Stimulated activated CD4-positive, alpha-beta T cell treated with anti-CD3 and anti-CD28 coated beads, Interleukin-2, amount 100 ng/mL, for 4 hours (primary cell): ENCODE results near the gene DGKH.
"Not testable (repeated sequence)": the region's sequence is repeated elsewhere in the genome, so short reads cannot be mapped to it uniquely, and the experiment has no call there.

Source experiments
- DNase-seq: peaks from one replicate; pipeline ENCODE4 v3.0.0-alpha.2; 2020; ENCODE audit warnings: low read depth

Gene DGKH

DNA sequence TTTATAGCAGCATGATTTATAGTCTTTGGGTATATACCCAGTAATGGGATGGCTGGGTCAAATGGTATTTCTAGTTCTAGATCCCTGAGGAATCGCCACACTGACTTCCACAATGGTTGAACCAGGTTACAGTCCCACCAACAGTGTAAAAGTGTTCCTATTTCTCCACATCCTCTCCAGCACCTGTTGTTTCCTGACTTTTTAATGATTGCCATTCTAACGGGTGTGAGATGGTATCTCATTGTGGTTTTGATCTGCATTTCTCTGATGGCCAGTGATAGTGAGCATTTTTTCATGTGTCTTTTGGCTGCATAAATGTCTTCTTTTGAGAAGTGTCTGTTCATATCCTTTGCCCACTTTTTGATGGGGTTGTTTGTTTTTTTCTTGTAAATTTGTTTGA is 114.9 kb downstream of the DGKH start:
- DNase-seq = not testable (repeated sequence)

DNA sequence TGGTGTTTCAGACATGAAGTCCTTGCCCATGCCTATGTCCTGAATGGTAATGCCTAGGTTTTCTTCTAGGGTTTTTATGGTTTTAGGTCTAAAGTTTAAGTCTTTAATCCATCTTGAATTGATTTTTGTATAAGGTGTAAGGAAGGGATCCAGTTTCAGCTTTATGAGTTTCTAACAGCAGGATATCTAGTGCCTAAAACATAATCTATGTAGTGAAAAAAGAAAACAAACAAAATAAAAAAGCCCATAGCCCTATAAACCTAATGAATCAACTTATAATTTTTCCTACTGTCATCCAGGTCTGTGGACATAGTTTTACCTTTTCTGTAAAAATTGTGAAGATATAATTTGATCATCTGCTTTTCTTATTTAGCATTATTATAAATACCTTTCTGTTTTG is 115.5 kb downstream of the DGKH start:
- not testable (repeated sequence) for DNase-seq

DNA sequence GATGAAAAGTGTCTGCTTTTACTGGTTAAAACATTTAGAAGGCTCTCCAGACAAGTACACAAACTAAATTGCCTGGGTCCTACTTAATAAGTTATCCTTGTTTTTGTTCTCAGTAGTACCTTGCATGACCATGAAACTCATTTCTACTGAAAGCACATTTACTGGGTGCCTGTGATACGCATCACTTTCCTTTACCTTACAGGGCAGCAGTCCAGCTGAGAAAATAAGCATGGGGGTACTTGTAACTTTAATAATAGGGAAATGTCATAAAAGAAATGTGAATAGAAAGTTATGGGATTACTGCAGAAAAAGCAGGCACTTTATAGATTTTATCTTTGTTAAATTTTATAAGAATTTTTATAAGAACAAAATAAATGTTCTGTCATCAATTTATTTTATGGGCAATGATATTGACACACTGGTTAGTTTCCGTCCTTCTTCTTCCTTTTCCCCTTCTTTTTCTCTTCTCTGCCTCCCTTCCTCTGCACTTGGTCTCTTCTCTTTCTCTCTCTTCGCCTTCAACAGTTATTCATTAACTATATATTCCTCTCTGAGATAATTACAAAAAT is 116.2 kb downstream of the DGKH start:
- DNase-seq = no peak

DNA sequence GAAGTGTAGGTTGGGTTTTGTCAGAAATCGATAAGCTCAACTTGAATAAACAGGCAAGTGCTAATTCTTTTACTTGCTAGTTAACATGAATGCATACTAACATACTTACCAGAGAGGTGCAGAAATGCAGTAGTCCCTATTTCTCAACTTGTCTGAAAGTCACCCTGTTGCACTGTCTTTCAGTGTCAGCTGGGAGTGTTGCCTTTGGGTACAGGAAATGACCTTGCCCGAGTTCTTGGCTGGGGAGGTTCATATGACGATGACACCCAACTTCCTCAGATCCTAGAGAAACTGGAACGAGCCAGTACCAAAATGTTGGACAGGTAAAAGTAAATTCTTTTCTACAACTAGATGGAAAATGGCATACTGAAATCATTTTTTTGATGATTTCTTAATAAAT is 120.0 kb downstream of the DGKH start:
- no peak for DNase-seq

DNA sequence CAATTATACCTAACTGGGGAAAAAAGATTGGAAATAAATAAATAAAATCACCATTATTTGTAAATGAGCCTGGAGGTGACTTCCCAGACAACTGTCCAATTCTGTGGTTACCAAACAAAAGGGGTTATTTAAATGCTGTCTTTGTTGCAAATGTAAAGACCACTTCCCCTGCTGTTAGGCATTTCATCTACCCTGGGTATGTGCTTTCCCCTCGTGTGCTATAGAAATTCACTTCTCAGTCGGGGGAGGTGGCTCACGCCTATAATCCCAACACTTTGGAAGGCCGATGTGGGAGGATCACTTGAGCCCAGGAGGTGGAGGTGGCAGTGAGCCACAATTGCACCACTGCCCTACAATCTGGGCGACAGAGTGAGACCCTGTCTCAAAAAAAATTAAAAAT is 121.6 kb downstream of the DGKH start:
- DNase-seq = no peak

DNA sequence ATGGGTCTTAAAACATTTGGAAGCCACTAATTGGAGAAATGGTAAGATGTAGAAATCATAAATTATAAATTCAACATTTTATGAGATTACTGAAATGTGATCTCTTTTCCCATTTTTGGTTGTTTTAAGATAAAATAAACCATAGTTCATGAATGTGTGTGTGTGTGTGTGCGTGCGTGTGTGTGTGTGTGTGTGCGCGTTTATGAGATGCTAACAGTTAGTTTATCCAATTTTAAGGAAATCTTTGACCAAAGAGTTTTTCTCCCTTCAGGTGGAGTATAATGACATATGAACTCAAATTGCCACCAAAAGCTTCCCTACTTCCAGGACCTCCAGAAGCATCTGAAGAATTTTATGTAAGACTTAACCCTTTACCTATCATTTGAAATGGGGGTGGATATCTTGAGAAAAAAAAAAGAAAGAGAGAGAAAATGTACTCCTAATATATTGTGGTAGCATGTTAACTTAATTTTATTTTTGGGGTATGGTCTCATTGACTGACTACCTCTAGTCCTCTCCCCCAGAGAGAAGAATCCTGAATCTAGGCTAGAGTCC is 125.4 kb downstream of the DGKH start:
- DNase-seq = no peak

DNA sequence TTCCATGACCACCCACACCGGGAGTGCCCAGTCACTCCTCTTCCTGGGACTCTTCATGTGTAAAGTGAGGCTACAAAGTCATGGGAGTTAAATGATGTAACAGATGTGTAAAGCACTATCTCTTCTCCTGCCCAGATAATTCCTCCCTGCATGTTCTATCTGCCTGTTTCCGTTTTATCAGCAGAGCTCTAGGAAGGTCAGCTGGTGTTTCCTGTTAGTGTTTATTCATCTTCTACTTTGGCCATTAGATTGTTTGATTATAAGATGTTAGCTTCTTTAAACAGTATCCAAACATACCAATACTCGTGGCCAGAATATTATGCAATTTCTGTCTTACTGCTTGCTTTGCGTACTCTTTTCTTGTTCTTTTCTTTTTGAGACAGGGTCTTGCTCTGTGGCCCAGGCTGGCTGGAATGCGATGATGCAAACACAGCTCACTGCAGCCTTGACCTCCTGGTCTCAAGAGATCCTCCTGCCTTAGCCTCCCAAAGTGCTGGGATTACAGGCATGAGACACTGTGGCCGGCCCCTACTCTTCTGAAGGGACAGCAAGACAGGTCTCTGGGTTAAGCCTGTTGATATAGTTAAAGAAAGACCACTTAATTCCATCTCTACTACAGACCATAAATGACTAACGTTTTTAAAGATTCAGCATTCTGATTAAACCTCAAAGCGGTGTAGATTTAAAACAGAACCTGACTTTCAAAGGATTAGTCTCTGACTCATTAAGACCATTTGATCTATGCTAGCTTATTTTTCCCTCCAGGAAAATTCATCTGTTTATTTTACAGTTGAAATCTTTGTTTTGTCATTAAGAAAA is 126.1 kb downstream of the DGKH start:
- DNase-seq = no peak

DNA sequence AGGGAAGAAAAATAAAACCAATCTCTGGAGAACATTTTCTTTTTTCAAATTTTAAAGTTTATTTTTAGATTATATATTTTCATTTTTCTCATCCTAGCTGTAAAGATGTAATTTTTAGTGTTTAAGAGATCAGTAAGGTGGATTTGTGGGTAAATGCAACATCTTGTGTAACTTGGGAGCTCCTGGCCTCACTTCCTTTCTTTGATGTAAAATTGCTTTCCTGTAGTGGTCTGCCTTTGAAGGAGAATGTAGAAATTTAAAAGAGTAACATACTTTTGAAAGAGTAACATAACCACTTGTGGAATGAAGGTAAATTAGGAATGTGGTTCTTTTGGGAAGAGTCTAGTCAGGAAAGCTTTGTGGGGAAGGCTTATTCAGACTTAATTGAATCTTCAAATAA is 127.8 kb downstream of the DGKH start:
- no peak for DNase-seq

DNA sequence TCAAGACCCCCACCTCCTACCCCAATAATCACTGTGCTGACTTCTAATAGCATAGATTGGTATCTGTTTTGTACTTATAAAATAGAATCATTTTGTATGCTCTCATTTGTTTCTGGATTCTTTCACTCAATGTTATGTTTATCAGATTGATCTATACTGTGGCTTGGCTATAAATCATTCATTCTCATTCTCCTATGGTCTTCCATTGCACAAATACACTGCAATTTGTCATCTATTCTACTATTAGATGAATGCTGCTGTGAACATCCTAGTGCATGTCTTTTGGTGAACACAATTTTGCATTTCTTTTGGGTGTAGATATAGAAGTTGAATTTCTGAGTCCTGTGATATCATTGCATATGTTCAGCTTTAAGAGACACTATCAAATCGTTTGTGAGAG is 128.7 kb downstream of the DGKH start:
- DNase-seq = no peak

DNA sequence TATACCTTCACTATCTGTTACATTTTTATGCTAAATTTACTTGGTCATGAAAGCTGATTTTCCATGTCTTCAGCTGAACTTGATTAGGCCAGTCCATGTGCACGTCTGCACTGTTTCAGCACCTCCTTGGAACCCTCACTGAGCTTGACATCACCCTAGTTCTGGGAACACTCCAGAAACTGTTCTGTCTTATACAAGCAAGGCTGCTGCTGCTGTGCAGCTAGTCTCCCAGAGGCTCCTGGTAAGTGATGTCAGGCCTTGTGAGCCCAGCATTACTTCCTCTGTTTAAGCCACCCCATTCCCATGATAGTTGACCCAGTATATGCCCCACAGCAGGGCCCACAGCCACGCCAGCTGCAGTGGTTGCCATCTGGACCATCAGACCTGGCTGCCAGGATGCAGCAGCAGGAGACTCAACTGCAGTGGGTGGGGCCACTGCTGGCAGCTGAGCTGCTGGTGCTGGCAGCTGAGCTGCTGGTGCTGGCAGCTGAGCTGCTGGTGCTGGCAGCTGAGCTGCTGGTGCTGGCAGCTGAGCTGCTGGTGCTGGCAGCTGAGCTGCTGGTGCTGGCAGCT is 133.0 kb downstream of the DGKH start:
- DNase-seq = no peak

DNA sequence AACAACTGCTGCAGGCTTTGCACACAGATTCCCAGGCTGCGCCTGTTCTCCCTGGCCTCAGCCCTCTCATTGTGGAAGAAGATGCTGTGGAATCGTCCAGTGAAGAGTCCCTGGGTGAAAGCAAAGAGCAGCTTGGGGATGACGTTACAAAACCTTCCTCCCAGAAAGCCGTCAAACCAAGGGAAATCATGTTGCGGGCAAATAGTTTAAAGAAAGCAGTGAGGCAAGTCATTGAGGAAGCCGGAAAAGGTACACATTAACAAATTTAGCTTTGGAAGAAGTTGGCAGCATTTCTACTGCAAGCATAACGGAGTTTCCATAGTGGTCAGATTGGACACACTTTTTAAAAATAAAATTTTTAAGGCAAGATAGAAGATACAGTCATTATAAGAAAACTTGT is 140.6 kb downstream of the DGKH start:
- DNase-seq = no peak

DNA sequence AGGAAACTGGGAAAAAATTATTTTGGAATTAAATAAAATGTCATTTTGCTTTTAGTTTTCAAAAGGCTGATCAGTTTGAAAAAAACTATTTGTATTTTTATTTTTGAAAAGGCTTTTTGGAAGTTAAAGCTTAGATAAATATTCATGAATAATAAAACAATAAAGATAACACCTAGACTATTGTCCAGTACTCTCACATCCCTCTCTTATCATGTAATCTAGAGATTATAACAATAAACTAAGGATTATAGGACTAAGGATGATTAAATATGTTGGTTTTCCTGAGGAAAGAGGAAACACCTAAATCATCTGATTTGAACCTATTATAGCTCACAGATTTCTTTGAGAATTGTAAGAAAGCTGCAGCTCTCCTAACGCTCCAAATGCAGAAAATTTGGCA is 142.1 kb downstream of the DGKH start:
- DNase-seq = no peak

DNA sequence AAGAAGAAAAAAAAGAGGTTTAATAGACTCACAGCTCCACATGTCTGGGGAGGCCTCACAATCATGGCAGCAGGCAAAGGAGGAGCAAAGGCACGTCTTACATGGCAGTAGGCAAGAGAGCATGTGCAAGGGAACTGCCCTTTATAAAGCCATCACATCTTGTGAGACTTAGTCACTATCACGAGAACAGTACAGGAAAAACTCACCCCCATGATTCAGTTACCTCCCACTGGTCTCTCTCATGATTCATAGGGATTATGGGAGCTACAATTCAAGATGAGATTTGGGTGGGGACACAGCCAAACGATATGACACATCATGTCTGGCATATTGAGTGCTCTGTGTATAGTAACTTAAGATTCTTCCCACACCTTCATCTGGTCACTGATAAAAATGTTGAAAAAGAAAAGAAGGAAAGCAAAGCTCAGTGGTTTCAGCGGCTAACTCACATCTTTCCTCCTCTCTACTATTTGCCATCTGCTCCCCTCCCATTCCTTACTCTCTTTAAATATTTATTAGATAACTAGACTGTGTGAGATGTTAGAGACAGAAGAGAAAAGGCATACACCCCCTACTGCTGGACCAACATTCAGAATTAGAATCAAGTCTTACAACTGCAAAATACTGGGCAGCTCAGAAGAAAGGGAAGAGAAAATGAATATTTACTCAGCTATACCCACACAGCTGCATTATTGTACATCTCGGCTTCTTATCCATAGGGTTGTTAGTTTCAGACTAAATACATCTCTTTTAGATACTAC is 163.4 kb downstream of the DGKH start:
- no peak for DNase-seq

DNA sequence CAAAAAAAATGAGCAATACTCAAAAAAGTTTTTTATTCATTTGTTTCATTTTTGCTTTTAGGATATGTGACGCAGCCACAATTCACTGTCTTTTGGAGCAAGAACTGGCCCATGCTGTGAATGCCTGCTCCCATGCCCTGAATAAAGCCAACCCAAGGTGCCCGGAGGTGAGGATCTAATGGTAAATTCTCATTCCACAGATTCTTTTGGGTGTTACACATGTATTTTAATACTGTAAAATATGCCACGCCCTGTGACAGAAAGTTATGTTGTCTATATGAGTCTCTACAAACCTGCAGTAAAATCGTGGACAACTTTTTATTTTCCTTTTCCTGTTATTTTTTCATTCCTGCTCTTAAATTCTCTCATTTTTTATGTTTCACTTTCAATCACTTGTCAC is 166.0 kb downstream of the DGKH start:
- DNase-seq = no peak

DNA sequence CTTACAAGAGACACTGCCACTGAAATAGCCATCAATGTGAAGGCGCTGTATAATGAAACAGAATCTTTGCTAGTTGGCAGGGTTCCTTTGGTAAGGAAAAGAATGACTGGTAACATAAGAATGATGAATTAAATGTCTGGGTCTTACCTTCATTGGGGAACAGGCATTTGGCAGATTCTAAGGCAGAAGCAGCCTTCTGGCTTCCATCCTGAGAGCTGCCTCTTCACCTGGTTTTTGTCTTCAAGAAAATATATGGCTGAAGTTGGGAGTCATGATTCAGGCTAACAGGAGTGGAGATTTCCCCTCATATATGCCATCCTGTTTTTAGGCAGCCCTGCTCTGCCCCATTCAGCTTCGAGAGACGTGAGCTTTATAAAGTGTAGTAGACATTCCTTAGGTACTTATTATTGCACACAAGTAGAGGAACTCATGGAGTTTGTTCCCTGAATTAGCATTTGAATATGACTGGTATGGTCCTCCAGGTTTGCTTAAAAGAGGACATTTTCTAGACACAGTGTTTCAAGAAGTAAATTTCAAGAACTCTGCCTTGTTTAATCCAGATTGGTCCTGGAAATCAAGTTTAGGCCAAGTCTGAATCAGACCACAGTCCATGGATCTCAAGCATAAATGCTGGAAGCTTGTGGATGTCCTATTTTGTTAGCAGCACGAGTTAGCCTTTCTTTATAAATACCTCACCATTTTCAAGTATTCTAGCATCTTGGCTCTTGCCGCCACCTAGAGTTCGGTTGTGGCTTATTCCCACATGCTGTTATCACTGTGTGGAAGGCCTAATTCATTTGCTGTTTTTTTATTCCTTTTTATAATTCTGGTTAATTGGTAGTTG is 167.4 kb downstream of the DGKH start:
- DNase-seq = no peak

DNA sequence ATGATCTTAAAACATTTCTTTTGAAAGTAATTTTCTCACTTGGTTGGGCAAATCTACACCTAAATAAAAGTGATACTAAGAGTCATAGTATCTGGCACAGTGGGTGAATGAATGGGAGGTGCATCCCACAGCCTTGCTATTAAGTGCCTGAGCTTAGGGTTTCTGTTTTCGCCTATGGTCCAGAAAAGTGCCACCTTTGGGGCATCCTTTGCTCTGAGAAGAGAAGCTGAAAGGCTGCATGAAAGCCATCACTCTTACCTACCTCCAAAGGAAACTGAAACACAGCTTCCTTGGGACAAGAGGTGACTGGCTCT is 167.9 kb downstream of the DGKH start:
- no peak for DNase-seq

DNA sequence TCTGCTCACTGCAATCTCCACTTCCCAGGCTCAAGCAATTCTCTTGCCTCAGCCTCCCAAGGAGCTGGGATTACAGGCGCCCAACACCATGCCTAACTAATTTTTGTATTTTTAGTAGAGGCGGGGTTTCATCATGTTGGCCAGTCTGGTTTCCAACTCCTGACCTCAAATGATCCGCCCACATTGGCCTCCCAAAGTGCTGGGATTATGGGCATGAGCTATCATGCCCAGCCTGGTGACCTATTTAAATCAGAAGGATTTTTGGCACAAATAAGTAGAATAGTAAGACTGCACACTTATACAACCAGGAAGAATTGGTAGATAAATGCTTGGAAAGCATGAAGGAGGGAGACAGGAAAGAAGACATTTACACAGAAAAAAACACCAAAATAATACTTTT is 170.1 kb downstream of the DGKH start:
- DNase-seq = no peak

DNA sequence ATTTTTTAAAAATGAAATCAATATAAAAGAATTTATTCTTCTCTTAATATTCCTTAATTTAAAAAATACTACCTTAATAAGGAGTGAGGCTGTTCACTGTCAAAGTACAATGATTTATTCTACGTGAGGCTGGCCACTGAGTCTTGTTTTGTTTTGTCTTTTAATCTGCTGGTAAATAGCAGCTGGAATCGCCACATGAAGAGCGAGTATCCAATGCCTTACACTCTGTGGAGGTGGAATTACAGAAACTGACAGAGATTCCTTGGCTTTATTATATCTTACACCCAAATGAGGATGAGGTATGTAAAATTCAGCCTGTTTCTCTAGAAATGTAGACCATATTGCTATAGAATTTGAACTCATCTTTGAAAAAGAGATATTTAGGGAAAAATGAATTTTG is 170.6 kb downstream of the DGKH start:
- DNase-seq = no peak

DNA sequence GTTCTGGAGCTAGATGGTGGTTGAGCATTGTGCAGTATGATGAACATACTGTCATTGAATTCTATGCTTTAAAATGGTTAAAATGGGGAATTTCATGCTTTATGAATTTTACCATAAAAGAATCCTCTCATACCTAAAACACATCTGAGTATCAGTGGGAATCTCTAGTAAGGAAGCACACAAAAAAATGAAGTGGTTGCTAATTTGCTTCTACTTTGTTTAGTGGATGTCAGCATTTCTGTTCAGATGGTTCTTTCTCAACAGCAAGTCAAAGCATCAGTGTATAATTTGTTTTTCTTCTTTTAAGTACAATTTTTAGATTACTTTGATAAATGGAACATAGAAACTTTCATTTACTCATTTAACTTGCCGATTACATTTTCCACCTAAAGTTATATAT is 171.4 kb downstream of the DGKH start:
- DNase-seq = no peak

DNA sequence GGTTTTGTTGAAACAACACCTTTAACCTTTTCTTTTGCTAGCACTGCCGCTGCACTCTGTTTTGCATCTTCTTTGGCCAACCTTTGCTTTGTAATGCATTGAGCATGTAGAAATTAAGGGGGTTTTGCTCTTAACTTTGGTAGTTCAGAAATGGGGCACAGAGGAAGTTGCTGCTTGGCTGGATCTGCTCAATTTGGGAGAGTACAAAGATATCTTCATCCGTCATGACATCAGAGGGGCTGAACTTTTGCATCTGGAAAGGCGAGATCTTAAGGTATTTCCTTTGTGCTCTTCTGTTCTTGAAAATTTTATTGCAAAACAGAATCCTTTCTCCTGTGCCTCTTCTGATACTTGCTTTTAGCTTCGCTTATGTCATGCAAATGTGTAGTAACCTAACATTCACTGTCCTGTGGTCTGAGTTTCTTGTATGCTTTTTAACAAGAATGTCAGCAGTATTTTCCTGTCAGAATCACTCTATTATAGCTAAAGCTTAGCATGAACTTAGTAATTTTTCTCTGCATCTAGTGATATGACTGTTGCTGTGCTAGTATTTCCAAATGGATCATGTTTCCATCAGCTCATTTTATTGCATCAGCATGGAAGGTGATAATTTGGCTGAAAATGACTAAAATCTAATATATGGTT is 172.8 kb downstream of the DGKH start:
- no peak for DNase-seq

DNA sequence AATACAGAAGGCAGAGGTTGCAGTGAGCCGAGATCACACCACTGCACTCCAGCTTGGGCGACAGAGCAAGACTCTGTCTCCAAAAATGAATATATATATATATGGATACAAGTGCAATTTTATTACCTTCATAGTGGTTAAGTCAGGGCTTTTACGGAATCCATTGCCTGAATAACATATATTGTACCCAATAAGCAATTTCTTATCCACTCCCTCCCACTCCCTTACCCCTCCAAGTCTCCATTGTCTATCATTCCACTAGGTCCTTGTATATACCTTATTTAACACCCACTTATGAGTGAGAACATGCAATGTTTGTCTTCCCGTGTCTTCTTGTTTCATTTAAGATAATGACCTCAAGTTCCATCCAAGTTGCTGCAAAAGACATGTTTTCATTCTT is 175.2 kb downstream of the DGKH start:
- no peak for DNase-seq
